NCI-H1417 (cell line): ENCODE data around the gene NHP2.
"Not testable (repeated sequence)": the region's sequence is repeated elsewhere in the genome, so short reads cannot be mapped to it uniquely, and the experiment has no call there.

Experiments
- DNase-seq, 3 experiments: peaks; one replicate each; lab custom pipeline; 2025; lab: John Stamatoyannopoulos, UW

The NHP2 gene

DNA sequence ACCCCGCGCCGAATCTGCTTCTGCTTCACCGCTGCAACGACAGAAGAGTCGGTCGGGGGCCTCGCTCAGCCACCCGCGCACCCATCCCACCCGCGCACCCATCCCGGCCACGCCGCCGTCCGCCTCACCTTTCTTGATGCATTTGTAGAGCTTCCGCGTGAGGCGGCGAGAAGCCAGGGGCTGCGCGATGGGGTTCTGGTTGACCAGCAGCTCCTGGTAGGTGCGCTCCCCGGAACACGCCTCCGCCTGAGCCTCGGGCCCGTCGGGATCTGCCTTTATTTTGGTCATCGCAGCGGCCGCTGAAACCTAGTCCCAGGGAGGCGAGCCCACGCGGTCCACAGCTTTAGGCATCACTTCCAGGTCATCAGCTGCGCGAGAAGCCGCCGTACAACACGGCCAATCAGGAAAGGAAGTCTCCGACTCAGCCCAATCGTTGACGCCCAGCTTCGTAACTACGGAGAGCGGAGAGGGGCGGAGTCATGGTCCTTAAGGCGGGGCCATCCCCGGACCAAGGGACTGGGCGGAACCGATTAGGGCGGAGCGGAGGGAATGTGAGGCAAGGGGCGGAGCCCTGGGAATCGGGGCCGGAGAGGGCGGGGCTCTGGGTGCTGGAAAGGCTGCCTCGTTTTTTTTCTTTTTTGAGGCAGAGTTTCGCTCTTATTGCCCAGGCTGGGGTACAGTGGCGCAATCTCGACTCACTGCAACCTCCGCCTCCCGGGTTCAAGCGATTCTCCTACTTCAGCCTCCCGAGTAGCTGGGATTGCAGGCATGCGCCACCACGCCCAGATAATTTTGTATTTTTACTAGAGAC is at the start of gene NHP2:
TSS of gene NHP2 (minus strand) at position 356 of the 811 bp plus-strand sequence. CDS start at position 288, 68 bp downstream.
- peak; percentile 90 to 98 (median 97) for DNase-seq

GRCh38 chr5:178202541-178202940 is 48.9 kb upstream of the NHP2 start:
- no peak for DNase-seq

DNA sequence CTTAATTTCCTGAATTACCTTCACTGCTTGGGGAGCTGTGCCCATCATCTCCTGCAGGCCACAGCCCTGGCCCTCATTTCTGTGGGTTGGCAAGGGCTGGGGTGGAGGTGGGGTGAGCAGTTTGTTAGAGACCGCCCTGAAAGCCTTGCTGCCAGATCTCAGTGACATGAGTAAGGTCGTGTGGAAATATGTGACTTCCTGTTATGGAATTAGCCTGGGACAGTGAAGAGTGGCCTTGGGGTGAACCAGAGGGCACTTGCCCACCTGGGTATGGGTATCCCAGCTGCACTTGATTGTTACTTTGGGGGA is 48.2 kb upstream of the NHP2 start:
- no peak for DNase-seq

GRCh38 chr5:178201221-178201926 is 47.7 kb upstream of the NHP2 start:
- DNase-seq: no peak

DNA sequence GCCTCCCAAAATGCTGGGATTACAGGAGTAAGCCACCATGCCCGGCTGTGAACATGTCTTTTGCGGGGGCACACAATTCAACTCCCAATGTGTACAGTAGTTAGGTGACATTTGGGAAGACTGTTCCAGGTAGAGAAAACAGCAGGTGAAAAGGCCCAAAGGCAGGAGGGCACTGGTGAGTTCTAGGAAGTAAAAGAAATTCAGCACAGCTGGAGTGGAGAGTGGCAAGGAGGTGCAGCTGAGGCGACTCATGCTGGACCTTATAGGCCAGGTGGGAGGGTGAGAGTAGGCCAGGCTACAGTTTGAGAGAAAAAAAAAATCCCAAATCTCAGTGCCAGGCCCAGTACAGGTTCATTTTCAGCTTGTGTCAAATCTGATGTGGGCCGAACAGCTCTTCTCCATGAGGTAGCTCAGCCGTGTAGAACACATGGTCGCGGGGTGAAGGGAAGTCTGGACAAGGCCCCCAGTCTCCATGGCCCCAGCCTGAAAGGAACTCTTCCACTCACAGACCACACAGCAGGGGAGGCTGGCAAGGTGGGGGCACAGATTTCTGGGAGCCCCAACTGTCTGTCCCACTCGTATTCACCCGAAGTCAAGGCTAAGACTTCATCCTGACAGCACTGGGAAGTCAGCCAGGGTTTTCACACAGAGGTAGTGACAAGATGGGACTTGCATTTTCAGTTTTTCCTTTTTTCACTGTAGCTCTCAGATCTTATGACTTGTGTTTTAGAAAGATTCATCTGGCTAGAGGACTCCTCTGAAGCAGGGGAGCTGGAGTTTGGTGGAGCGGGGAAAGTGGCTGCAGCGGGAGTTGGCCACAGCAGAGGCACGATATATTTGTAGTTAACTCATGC is 46.1 kb upstream of the NHP2 start:
- DNase-seq: no peak

GRCh38 chr5:178198706-178199105 is 45.0 kb upstream of the NHP2 start:
- no peak for DNase-seq

DNA sequence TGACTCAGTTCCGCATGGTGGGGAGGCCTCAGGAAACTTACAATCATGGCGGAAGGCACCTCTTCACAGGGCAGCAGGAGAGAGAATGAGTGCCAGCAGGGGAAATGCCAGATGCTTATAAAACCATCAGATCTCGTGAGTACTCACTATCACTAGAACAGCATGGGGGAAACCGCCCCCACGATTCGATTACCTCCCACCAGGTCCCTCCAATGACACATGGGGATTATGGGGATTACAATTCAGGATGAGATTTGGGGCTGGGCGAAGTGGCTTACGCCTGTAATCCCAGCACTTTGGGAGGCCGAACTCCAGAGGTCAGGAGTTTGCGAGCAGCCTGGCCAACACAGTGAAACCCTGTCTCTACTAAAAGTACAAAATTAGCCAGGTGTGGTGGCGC is 44.5 kb upstream of the NHP2 start:
- DNase-seq: not testable (repeated sequence)

DNA sequence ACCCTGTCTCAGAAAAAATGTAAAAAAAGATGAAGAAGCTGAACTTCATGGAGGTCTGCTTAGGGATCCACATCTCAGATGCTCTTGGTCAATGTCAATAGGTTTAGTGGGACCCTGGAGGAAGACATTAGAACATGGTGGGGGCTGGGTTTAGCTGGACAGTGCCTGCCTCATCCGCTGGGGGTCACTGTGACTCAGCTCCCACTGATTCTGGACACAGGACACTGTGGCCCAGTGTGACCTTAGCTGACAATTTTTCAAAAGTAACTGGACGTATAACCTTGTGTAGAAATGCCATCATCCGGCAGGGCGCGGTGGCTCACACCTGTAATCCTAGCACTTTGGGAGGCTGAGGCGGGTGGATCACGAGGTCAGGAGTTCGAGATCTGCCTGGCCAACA is 43.3 kb upstream of the NHP2 start:
- DNase-seq: no peak

GRCh38 chr5:178196281-178196812 is 42.7 kb upstream of the NHP2 start:
- DNase-seq: no peak

- DNase-seq: no peak
Observed at GRCh38 chr5:178194026-178194425, 40.3 kb upstream of the NHP2 start.

DNA sequence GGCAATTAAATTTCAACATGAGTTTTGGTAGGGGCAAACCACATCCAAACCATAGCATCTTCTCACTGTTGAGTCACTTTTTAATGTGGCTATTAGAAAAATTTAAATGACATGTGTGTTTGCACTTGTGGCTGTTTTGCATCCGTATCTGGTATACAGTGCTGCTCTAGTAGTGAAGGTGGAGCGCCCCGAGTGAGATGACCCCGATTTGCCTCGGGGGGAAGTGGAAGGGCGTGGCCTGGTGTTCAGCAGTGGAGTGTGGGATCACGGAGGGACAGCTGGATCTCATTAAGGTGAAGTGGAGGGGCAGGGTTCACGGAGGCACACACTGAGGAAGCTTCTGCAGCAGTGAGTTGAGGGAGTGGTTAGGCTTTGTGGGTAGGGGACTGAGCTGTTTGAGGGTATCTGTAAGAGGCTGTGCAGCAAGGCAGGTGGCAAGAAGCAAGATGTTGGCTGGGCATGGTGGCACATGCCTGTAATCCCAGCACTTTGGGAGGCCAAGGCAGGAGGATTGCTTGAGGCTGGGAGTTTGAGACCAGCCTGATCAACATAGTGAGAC is 39.6 kb upstream of the NHP2 start:
- DNase-seq: no peak

DNA sequence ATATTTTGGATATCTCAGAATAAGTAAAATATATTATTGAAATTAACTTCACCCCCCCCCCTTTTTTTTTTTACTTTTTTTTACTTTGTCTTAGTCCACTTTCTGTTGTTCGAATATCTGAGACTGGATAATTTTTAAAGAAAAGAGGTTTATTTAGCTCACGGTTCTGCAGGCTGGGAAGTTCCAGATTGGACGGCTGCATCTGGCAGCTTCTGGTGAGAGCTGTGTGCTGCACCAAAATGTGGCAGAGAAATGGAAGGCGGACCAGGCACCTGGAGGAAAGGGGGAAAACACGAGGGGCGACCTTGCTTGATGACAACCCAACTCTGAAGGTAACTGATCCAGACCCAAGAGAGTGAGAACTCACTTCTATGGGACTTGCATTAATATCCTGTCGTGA is 39.1 kb upstream of the NHP2 start:
- no peak for DNase-seq

GRCh38 chr5:178192244-178192643 is 38.6 kb upstream of the NHP2 start:
- DNase-seq: no peak

- DNase-seq: no peak
Observed at GRCh38 chr5:178191661-178192060, 38.0 kb upstream of the NHP2 start.

DNA sequence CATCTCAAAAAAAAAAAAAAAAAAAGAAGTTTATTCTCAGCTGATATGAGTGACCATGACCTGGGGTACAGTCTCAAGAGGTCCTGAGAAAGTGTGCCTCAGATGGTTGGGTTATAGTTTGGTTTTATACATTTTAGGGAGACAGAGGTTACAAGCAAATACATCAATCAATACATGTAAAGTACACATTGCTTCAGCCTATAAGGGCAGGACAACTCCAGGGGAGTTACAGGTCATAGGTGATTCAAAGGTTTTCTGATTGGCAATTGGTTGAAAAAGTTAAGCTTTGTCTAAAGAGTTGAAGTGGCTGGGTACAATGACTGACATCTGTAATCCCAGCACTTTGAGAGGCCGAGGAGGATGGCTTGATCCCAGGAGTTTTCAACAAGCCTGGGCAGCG is 35.7 kb upstream of the NHP2 start:
- DNase-seq: no peak

DNA sequence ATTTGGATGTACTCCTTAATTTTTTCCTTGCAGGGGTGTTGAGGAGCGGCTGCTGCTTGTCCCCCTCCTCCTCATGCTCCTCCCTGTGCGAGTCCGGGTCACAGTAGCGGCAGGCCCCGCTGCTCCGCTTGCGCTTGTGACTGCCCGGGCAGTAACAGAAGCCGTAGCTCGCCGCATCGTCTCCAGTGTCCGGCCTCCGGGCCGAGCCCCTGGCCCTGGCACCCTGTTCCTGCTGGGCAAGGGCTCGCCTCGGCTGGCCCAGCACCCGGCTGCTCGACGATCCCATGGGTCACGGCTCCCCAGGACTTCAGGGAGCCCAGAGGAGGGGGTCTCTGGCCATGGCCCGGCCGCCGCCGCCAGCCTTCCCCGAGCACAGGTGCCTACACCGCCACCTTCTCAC is 33.3 kb upstream of the NHP2 start, which contains the start of gene GMCL2:
TSS of gene GMCL2 (minus strand) at position 358 of the 400 bp plus-strand sequence. CDS start at position 286, 72 bp downstream.
- DNase-seq: no peak

GRCh38 chr5:178186427-178186826 is 32.7 kb upstream of the NHP2 start:
- no peak for DNase-seq

GRCh38 chr5:178182158-178182876 is 28.6 kb upstream of the NHP2 start:
- no peak for DNase-seq

DNA sequence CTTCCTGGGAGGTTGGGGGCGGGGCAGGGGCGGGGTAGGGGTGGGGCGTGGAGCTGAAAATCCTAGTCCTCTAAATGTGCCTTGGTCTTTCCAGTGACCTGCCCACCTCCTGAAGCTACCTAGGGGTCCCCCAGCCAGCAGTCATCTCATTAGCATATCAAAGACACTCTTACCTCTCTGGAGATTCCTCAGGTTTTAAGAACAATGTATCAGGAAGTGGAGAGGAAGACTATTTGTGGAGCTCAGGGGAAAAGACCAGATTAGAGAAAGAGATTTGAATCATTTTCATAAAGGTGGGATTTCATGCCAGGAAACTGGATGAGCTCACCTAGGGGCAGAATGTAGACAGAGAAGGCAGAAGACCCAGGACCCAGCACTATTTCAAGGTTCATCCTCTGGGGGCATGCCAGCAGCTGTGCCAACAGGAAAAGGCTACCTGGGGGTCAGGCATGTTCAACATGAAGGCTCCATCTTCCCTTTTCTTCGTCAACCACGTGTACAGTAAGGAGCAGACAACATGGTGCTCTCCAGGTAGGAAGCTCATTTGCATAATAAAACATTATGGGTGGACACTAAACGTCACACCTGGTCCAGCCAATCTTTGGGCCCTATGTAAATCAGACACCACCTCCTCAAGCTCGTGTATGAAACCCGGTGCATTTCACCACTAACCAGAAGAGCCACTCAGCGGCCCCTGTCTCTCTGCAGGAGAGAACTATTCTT is 26.6 kb upstream of the NHP2 start:
- no peak for DNase-seq

DNA sequence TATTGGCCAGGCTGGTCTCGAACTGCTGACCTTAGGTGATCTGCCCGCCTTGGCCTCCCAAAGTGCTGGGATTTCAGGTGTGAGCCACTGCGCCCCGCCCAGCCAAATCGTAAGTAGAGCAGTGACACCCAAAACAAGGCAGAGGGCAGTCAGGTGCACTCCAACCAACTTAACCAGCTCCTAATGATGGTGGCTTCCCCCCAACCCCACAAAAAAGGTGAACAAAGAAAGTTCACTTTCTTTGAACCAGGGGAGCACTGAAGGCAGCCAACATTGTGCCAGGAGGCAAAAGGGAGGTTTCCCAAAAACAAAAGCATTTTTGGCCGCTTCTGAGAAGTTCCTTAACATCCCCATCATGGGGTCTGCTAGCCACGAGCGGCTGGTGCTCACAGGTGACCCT is 23.9 kb upstream of the NHP2 start:
- no peak for DNase-seq

GRCh38 chr5:178176791-178177190 is 23.1 kb upstream of the NHP2 start:
- no peak for DNase-seq
